ENCODE measurements around the gene PLAAT5.

DNA sequence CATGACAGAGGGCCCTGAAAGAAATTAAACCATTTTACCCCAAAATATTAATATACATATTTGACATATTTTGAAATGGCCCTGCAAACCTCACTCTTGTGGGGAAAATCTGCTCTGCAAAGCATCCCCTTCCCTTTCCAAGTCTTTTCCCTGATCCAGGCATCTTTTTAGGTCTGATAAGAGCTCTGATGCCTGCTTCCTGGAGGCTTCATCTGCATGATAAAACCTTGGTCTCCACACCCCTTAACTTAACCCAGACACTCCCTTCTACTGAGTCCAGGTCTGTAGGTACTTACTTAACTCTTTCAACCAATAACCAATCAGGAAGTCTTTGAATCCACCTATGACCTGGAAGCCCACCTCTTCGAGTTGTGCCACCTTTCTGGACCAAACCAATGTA, 13.1 kb upstream of the PLAAT5 start:
- TF ChIP-seq, protein P1, sequence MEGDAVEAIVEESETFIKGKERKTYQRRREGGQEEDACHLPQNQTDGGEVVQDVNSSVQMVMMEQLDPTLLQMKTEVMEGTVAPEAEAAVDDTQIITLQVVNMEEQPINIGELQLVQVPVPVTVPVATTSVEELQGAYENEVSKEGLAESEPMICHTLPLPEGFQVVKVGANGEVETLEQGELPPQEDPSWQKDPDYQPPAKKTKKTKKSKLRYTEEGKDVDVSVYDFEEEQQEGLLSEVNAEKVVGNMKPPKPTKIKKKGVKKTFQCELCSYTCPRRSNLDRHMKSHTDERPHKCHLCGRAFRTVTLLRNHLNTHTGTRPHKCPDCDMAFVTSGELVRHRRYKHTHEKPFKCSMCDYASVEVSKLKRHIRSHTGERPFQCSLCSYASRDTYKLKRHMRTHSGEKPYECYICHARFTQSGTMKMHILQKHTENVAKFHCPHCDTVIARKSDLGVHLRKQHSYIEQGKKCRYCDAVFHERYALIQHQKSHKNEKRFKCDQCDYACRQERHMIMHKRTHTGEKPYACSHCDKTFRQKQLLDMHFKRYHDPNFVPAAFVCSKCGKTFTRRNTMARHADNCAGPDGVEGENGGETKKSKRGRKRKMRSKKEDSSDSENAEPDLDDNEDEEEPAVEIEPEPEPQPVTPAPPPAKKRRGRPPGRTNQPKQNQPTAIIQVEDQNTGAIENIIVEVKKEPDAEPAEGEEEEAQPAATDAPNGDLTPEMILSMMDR (conservative IDR thresholded peaks at IDR 0.05; ENCODE audit: low read depth, low read length), result no peak
- TF ChIP-seq MAZ (IDR thresholded peaks at IDR 0.05; ENCODE audit: borderline replicate concordance, low read depth, low read length), result no peak
- no peak for TF ChIP-seq POLR2A (IDR thresholded peaks at IDR 0.05; ENCODE audit: low read depth, low read length)
- no peak for TF ChIP-seq BHLHE40 (IDR thresholded peaks at IDR 0.05; ENCODE audit: low read depth, low read length)
